Panc1 (cell line): ENCODE results near the gene METTL1.

Source experiments
- POLR2AphosphoS5 ChIP-seq: IDR thresholded peaks from 2 replicates; pipeline ENCODE4 v1.6.1; 2012; ENCODE audit warnings: mild to moderate bottlenecking, low read depth, low read length, moderate library complexity
- SIN3A ChIP-seq: IDR thresholded peaks from 2 replicates; pipeline ENCODE4 v1.6.1; 2012; ENCODE audit warnings: low read depth, mild to moderate bottlenecking, low read length, moderate library complexity, borderline replicate concordance; ENCODE audit not compliant: insufficient read depth
- TCF7L2 ChIP-seq: IDR thresholded peaks from 2 replicates; pipeline ENCODE4 v1.6.1; 2011; ENCODE audit warnings: mild to moderate bottlenecking, low read depth, low read length, inconsistent platforms
- TF ChIP-seq, protein P1 (sequence below): fragments of 450-650 bp; IDR thresholded peaks from 2 replicates; pipeline ENCODE4 v1.5.1; 2017; ENCODE audit warnings: mild to moderate bottlenecking

DNA sequence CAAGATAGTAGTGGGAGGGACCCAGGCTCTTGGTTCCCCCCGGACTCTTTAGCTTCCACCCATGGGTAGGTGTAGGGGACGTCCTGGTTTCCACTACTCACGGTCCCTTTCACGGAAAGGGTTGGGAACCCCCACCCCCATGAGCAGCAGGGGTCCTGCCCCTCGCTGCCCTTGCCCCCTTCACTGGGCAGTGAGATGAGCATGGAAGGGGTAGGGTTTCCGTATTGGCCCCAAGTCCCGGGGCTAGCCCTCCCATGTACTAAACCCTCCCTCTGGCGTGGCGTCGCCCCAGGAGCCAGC, 46.1 kb downstream of the METTL1 start:
- TF ChIP-seq, protein P1, sequence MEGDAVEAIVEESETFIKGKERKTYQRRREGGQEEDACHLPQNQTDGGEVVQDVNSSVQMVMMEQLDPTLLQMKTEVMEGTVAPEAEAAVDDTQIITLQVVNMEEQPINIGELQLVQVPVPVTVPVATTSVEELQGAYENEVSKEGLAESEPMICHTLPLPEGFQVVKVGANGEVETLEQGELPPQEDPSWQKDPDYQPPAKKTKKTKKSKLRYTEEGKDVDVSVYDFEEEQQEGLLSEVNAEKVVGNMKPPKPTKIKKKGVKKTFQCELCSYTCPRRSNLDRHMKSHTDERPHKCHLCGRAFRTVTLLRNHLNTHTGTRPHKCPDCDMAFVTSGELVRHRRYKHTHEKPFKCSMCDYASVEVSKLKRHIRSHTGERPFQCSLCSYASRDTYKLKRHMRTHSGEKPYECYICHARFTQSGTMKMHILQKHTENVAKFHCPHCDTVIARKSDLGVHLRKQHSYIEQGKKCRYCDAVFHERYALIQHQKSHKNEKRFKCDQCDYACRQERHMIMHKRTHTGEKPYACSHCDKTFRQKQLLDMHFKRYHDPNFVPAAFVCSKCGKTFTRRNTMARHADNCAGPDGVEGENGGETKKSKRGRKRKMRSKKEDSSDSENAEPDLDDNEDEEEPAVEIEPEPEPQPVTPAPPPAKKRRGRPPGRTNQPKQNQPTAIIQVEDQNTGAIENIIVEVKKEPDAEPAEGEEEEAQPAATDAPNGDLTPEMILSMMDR: no peak
- no peak for TF ChIP-seq POLR2AphosphoS5
- TF ChIP-seq SIN3A: no peak
- no peak for TF ChIP-seq TCF7L2
